ENCODE measurements around the gene TEN1. TPM values are rescaled to one million over a fixed set of nuclear protein-coding genes. Genes with fewer than 3 reads are reported as not detected.

TEN1 gene
- total and polyA plus RNA-seq, 7 donors = 3.4 to 21.1 (median 8.8) TPM

DNA sequence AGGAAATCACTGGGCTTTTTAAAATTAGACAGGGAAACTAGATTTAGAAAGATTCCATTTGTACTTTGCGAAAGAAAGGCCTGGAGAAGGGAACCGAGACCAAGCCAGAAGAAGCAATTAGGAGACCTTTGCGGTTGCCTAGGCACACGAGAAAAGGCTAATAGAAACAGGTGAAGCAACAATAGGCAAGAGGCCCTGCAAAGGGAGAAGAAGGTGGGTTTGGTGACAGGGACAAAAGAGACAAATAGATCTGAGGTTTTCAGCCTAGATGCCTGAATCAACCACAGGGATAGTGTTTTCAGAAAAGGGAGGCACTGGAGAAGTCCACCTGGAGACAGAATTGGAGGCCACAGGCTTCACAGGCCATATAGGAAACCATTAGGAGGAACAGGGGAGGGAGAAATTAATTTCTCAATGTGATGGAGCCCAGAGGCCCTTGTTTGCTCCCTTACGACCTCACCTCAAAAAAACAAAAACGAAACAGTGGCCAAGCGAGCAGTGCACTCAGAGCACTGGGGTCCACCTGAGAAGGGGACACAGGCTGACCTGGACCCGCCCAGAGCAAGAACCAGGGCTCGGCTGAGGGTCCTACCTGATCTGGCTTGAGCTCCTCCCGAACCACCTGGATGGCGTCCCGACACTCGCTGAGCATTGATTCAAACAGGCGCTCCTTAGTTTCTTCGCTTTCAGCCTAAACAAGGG, 70.9 kb downstream of the TEN1 start:
- no peak for TF ChIP-seq CTCF (IDR thresholded peaks at IDR 0.05)
- H3K27me3 ChIP-seq (ENCODE audit: insufficient read depth in 3 of 3, low read length in 2 of 3) = no peaks in the 10 kb centered on the region
- H3K4me3 ChIP-seq = no peak overlapping the region
- intact Hi-C loops (cut with DNase I) = no loop called here
- H3K36me3 ChIP-seq (ENCODE audit: insufficient read depth in 1 of 2, low read depth in 1 of 2) = peaks cover 17 to 100% of the 10 kb centered on the region in 2 donors
- no peak for ATAC-seq
- 93 to 96% (median 94%) methylated on average over 15 of the region's 15 CpGs for WGBS, 3 donors
- H3K9me3 ChIP-seq = no peaks in the 10 kb centered on the region
- no peaks in the 10 kb centered on the region for H3K4me1 ChIP-seq
- no peak for DNase-seq
- no peak overlapping the region for H3K27ac ChIP-seq

Other genes starting within 250 kb of the TEN1 start
- gene GALK1, start 214.0 kb upstream of the TEN1 start, total RNA-seq = 10 to 100 TPM in 1 of 4 donors, 1 to 10 TPM in 3; 7.1 to 13.2 (median 9.4) TPM
- gene GALK1, start 214.0 kb upstream of the TEN1 start, polyA plus RNA-seq = 10 to 100 TPM in 2 of 3 donors, 1 to 10 TPM in 1; 8.3 to 12.8 (median 11.0) TPM
- gene UNK, start 194.4 kb upstream of the TEN1 start, total RNA-seq = 10 to 100 TPM in 1 of 4 donors, 1 to 10 TPM in 3; 7.9 to 11.6 (median 8.2) TPM
- gene UNK, start 194.4 kb upstream of the TEN1 start, polyA plus RNA-seq = 10 to 100 TPM in 1 of 3 donors, 1 to 10 TPM in 2; 6.9 to 13.7 (median 9.5) TPM
- 10 to 100 TPM in 1 of 4 donors, 1 to 10 TPM in 3; 5.1 to 12.8 (median 7.2) TPM for gene UNC13D, start 134.8 kb upstream of the TEN1 start, total RNA-seq
- gene UNC13D, start 134.8 kb upstream of the TEN1 start, polyA plus RNA-seq = 1 to 10 TPM; 1.7 to 3.7 (median 2.2) TPM
- 100 to 1,000 TPM; 109 to 278 (median 164) TPM for gene WBP2, start 123.9 kb upstream of the TEN1 start, total RNA-seq
- 100 to 1,000 TPM; 115 to 174 (median 149) TPM for gene WBP2, start 123.9 kb upstream of the TEN1 start, polyA plus RNA-seq
- 10 to 100 TPM in 3 of 4 donors, 1 to 10 TPM in 1; 8.9 to 16.0 (median 10.9) TPM for gene TRIM47, start 100.7 kb upstream of the TEN1 start, total RNA-seq
- 10 to 100 TPM in 2 of 3 donors, 1 to 10 TPM in 1; 8.4 to 17.1 (median 10.9) TPM for gene TRIM47, start 100.7 kb upstream of the TEN1 start, polyA plus RNA-seq
- 10 to 100 TPM in 2 of 4 donors, 1 to 10 TPM in 2; 9.2 to 10.3 (median 9.7) TPM for gene TRIM65, start 82.3 kb upstream of the TEN1 start, total RNA-seq
- 10 to 100 TPM in 1 of 3 donors, 1 to 10 TPM in 2; 9.0 to 14.8 (median 9.0) TPM for gene TRIM65, start 82.3 kb upstream of the TEN1 start, polyA plus RNA-seq
- 100 to 1,000 TPM; 107 to 168 (median 125) TPM for gene MRPL38, start 74.4 kb upstream of the TEN1 start, total RNA-seq
- 100 to 1,000 TPM; 104 to 115 (median 107) TPM for gene MRPL38, start 74.4 kb upstream of the TEN1 start, polyA plus RNA-seq
- 1 to 10 TPM; 1.8 to 5.9 (median 3.7) TPM for gene FBF1, start 38.2 kb upstream of the TEN1 start, total RNA-seq
- 10 to 100 TPM in 1 of 3 donors, 1 to 10 TPM in 2; 1.8 to 10.4 (median 3.1) TPM for gene FBF1, start 38.2 kb upstream of the TEN1 start, polyA plus RNA-seq
- gene ACOX1, start 74 bp upstream of the TEN1 start, total RNA-seq = 10 to 100 TPM; 58.1 to 78.8 (median 64.4) TPM
- gene ACOX1, start 74 bp upstream of the TEN1 start, polyA plus RNA-seq = 10 to 100 TPM; 13.0 to 26.1 (median 16.3) TPM
- gene CDK3, start 21.6 kb downstream of the TEN1 start, total RNA-seq = 1 to 10 TPM in 1 of 4 donors, under 1 TPM in 3; 0.60 to 1.4 (median 0.62) TPM
- gene CDK3, start 21.6 kb downstream of the TEN1 start, polyA plus RNA-seq = 1 to 10 TPM in 2 of 3 donors, under 1 TPM in 1; 0.47 to 1.9 (median 1.1) TPM
- under 1 TPM in 3 of 4 donors, not detected in 1; 0.16 to 0.36 (median 0.19) TPM for gene EVPL, start 48.1 kb downstream of the TEN1 start, total RNA-seq
- gene EVPL, start 48.1 kb downstream of the TEN1 start, polyA plus RNA-seq = under 1 TPM; 0.03 to 0.07 (median 0.05) TPM
- 100 to 1,000 TPM in 2 of 4 donors, 10 to 100 TPM in 2; 87.3 to 117 (median 104) TPM for gene SRP68, start 93.3 kb downstream of the TEN1 start, total RNA-seq
- 100 to 1,000 TPM in 1 of 3 donors, 10 to 100 TPM in 2; 72.4 to 141 (median 88.8) TPM for gene SRP68, start 93.3 kb downstream of the TEN1 start, polyA plus RNA-seq
- gene GALR2, start 95.5 kb downstream of the TEN1 start, total RNA-seq = under 1 TPM in 1 of 4 donors, not detected in 3; 0.22 TPM
- gene GALR2, start 95.5 kb downstream of the TEN1 start, polyA plus RNA-seq = under 1 TPM; 0.05 to 0.16 (median 0.13) TPM
- gene ZACN, start 99.9 kb downstream of the TEN1 start, total RNA-seq = under 1 TPM in 1 of 4 donors, not detected in 3; 0.08 TPM
- 1 to 10 TPM in 2 of 3 donors, under 1 TPM in 1; 0.98 to 1.6 (median 1.4) TPM for gene ZACN, start 99.9 kb downstream of the TEN1 start, polyA plus RNA-seq
- gene EXOC7, start 124.5 kb downstream of the TEN1 start, total RNA-seq = 10 to 100 TPM; 56.0 to 61.0 (median 58.3) TPM
- 10 to 100 TPM; 26.3 to 51.6 (median 43.7) TPM for gene EXOC7, start 124.5 kb downstream of the TEN1 start, polyA plus RNA-seq
- gene FOXJ1, start 162.0 kb downstream of the TEN1 start, total RNA-seq = under 1 TPM in 2 of 4 donors, not detected in 2; 0.11 to 0.15 TPM
- gene FOXJ1, start 162.0 kb downstream of the TEN1 start, polyA plus RNA-seq = under 1 TPM; 0.07 to 0.11 (median 0.09) TPM

All from psoas muscle (tissue), 8 donors.